Activated naive CD8-positive, alpha-beta T cell treated with anti-CD3 and anti-CD28 coated beads for 36 hours (primary cell): ENCODE data around the gene OCIAD1. TPM values are rescaled to one million over a fixed set of nuclear protein-coding genes. Genes with fewer than 3 reads are reported as not detected.

Experiments used
- DNase-seq: peaks from one replicate; pipeline ENCODE4 v3.0.0; 2021
- H3K27ac Mint-ChIP-seq: one replicate; pipeline ENCODE4 v1.8.0; 2022; ENCODE audit warnings: mild to moderate bottlenecking, moderate library complexity, mixed read lengths
- H3K27me3 Mint-ChIP-seq: one replicate; pipeline ENCODE4 v1.8.0; 2022; ENCODE audit warnings: mild to moderate bottlenecking, mixed read lengths
- H3K36me3 Mint-ChIP-seq: one replicate; pipeline ENCODE4 v1.8.0; 2021; ENCODE audit warnings: mild to moderate bottlenecking, mixed read lengths
- H3K4me1 Mint-ChIP-seq: one replicate; pipeline ENCODE4 v1.8.0; 2021; ENCODE audit warnings: mixed read lengths
- H3K4me3 Mint-ChIP-seq: one replicate; pipeline ENCODE4 v1.8.0; 2022; ENCODE audit warnings: mild to moderate bottlenecking, moderate library complexity, mixed read lengths
- H3K9me3 Mint-ChIP-seq: one replicate; pipeline ENCODE4 v1.8.0; 2022; ENCODE audit warnings: mixed read lengths
- total RNA-seq, 2 experiments: library from RNA; stranded (reverse); gene quantifications; one replicate each; pipeline ENCODE4 v1.2.3, GENCODE V29; 2021

The OCIAD1 gene
- total RNA-seq, 2 experiments from 2014 or later, result 116 to 122 TPM

DNA sequence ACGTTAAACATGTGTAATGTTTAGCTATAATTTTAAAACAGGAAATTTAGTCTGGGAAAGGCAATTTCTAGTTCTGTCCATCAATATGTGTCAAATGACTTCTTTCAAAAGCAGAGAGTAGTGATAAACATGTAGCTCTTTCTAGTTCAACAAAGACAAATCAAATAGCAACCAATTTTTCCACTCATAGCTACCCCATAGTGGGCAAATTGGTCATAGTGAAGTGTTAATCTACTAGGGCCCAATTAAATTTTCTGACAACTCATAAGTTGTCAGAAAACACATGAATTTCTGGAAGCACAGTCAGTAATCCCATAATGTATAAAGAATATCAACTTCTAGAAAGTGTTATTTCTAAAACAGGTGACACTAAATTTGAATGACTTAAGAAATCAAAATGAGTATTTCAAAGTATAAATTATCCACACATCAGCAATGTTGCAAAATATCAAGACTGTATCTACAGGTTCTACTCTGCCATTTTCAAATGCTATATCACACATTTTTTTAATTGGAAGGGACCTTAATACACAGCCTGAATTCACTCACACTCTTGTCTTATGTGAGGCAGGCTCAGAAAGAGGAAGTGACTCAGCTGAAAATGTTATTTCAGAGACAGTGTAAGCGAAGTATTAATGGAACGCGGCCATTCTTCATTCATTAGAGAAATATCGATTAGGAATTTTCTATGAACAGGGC is 68.0 kb downstream of the OCIAD1 start:
- Mint-ChIP-seq H3K27me3 (no peaks in the 10 kb centered on the region), H3K36me3 (peaks cover 57% of the 10 kb centered on the region)

DNA sequence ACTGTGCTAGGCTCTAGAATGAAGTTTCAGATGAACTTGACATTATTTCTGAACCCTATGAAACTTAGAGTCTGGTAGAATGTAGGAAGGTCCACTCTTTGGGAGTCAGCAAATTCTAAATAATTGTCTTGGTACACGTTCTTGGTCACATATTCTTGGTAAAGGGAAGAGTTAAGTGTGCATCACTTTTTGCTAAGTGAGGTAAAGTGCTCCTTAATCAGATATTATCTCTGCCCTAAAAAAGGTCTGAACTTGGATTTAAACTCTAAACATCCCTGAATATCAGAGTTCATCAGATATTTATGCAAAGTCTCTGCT is 68.5 kb downstream of the OCIAD1 start:
- Mint-ChIP-seq H3K9me3 (no peaks in the 10 kb centered on the region), H3K27me3 (no peaks in the 10 kb centered on the region), H3K4me1 (peaks cover 30% of the 10 kb centered on the region), H3K36me3 (peaks cover 54% of the 10 kb centered on the region), H3K4me3 (peak overlapping the region; percentile 23), H3K27ac (peak overlapping the region; percentile 60)
- DNase-seq, result no peak

More for the DNA sequence above, 68.0 kb downstream of the OCIAD1 start:
- Mint-ChIP-seq H3K4me3 (peak overlapping the region; percentile 23), H3K27ac (peak overlapping the region; percentile 60), H3K9me3 (no peaks in the 10 kb centered on the region), H3K4me1 (peaks cover 29% of the 10 kb centered on the region)
- no peak for DNase-seq

DNA sequence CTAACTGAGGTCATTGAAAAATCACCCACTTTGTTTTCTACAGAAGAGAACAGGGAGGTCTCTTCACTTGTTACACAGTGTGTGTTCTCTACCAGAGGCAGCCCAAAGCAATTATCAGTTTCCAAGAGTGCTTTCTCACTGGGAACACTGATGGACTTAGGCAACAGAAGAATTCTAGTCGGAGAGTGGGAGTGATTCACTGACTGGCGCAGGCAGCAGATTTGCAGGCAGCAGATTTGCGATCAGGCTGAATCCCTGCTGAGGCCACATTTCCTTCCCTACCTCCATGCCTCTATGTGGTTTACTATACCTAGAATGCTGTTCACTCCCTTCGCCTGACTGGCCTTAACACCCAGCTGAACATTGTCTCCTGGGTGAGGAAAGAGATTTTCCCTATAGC is 69.1 kb downstream of the OCIAD1 start:
- no peaks in the 10 kb centered on the region for H3K27me3 Mint-ChIP-seq
- peaks cover 59% of the 10 kb centered on the region for H3K36me3 Mint-ChIP-seq
- H3K9me3 Mint-ChIP-seq, result no peaks in the 10 kb centered on the region
- peak overlapping the region; percentile 18 for H3K4me3 Mint-ChIP-seq
- H3K4me1 Mint-ChIP-seq, result peaks cover 36% of the 10 kb centered on the region
- H3K27ac Mint-ChIP-seq, result peak overlapping the region; percentile 60
- DNase-seq, result no peak

DNA sequence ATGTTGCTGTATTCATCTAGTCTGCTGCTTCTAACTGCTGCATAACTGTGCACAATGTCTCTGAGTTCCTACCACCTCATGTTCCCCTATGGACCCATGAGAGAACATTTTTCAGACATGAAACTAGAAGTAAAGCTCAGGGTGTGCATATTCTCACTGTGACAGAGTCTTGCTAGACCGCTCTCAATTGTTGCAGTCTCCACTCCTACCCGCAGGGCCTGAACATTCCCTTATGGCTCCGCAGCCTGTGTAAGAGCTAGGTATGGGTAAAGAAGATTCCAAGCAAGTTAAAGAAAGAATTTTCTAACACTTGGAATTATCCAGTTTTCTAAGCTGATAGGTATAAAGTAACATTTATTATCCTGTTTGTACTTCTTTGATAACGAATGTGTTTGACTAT is 70.3 kb downstream of the OCIAD1 start:
- H3K9me3 Mint-ChIP-seq, result no peaks in the 10 kb centered on the region
- H3K4me3 Mint-ChIP-seq, result no peak overlapping the region
- no peak overlapping the region for H3K27ac Mint-ChIP-seq
- no peak for DNase-seq
- H3K36me3 Mint-ChIP-seq, result peaks cover 56% of the 10 kb centered on the region
- no peaks in the 10 kb centered on the region for H3K27me3 Mint-ChIP-seq
- peaks cover 46% of the 10 kb centered on the region for H3K4me1 Mint-ChIP-seq

DNA sequence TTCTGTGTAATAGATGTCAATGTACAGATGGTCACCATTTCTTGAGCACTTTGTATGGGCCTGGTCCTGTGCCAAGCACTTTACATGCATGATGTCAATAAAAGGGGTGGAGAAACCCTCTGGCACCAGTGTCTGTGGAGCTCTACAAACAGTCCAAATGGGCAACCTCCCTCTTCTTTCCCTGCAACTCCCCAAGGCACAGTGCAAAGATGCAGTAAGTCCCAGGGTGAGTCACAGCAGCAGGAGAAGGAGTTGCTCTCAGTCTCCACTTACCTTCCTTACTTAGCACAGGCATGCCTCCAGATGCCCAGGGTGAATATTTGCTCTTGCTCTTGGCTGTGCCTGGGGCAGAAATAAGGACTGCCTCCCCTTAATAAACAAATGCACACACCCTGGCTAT is 71.4 kb downstream of the OCIAD1 start:
- Mint-ChIP-seq H3K4me3 (no peak overlapping the region), H3K4me1 (peaks cover 53% of the 10 kb centered on the region), H3K27ac (no peak overlapping the region), H3K36me3 (peaks cover 47% of the 10 kb centered on the region), H3K27me3 (no peaks in the 10 kb centered on the region), H3K9me3 (no peaks in the 10 kb centered on the region)
- no peak for DNase-seq

DNA sequence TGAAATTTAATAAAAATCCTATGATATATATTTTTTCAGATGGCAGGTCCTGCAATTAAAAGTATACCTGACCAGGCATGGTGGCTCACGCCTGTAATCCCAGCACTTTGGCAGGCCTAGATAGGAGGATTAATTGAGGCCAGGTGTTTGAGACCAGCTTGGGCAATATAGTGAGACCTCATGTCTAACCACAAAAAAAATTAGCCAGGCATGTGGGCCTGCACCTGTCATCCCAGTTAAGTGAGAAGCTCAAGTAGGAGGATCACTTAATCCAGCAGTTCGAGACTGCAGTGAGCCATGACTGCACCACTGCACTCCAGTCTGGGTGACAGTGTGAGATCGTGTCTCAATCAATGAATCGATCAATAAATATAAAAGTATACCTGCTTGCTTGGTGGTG is 73.2 kb downstream of the OCIAD1 start:
- DNase-seq, result no peak
- Mint-ChIP-seq H3K4me3 (no peak overlapping the region), H3K9me3 (no peaks in the 10 kb centered on the region), H3K27me3 (no peaks in the 10 kb centered on the region), H3K36me3 (peaks cover 35% of the 10 kb centered on the region), H3K27ac (no peak overlapping the region), H3K4me1 (peaks cover 47% of the 10 kb centered on the region)

DNA sequence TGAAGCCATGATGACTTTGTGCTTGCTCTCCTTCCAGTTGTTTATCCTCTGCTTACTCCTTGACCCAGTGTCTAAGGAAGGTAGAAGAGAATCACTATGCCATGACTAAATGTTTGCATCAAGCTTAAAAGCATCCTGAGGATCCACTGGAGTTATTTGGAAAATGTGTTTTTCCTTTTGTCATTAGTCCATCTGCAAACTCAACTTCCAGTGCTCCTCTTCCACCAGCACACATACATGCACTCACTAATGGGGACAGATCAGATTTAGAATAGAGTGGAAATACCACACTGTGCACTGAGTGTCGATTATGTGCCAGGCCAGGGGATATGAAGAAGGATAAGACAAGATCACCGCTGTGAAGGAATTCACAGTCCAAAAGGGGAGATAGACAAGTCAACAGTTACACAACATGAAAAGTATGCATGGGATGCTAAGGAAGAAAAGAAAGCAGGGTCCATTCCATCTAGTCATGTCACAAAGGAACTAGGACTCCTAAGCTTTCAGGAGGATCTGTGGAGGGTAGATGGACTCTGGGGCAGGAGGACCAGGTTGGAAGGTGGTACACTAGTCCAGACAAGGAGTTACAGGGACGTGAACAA is 73.8 kb downstream of the OCIAD1 start:
- Mint-ChIP-seq H3K9me3 (no peaks in the 10 kb centered on the region), H3K27ac (peak overlapping the region; percentile 2), H3K27me3 (no peaks in the 10 kb centered on the region), H3K4me1 (peaks cover 44% of the 10 kb centered on the region), H3K36me3 (peaks cover 29% of the 10 kb centered on the region), H3K4me3 (peak overlapping the region; percentile 84)
- no peak for DNase-seq

DNA sequence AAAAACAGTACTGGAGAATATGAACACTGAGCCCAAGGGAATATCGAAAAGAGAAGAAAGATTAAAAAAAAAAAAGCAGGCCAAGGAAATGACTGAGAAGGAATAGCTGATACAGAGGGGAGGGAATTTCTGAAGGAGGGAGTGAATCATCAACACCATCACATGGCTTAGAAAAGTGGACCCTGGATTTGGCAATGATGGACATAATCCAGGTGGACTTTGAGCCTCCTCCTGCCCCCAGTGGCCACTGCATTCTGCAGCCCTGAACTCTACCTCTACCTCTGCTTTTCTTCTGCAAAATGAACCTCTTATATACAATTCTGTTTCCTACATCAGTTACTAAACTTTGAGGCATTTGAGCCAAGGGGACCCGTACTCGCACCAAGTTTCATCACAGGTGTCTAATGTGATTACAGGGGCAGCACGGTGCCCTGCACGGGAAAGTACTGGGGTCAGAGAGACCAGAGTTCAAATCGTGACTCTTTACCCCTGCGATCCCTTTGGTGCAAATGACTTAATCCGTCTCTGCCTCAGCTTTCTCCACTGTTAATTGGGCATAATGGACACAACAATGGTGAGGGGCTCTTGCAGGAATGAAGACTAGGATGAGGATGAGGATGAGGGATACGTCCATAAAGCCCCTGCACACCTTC is 74.6 kb downstream of the OCIAD1 start:
- peaks cover 25% of the 10 kb centered on the region for H3K36me3 Mint-ChIP-seq
- no peaks in the 10 kb centered on the region for H3K27me3 Mint-ChIP-seq
- peak overlapping the region; percentile 78 for H3K27ac Mint-ChIP-seq
- DNase-seq, result no peak
- H3K4me1 Mint-ChIP-seq, result peaks cover 45% of the 10 kb centered on the region
- H3K9me3 Mint-ChIP-seq, result no peaks in the 10 kb centered on the region
- H3K4me3 Mint-ChIP-seq, result peak overlapping the region; percentile 84

DNA sequence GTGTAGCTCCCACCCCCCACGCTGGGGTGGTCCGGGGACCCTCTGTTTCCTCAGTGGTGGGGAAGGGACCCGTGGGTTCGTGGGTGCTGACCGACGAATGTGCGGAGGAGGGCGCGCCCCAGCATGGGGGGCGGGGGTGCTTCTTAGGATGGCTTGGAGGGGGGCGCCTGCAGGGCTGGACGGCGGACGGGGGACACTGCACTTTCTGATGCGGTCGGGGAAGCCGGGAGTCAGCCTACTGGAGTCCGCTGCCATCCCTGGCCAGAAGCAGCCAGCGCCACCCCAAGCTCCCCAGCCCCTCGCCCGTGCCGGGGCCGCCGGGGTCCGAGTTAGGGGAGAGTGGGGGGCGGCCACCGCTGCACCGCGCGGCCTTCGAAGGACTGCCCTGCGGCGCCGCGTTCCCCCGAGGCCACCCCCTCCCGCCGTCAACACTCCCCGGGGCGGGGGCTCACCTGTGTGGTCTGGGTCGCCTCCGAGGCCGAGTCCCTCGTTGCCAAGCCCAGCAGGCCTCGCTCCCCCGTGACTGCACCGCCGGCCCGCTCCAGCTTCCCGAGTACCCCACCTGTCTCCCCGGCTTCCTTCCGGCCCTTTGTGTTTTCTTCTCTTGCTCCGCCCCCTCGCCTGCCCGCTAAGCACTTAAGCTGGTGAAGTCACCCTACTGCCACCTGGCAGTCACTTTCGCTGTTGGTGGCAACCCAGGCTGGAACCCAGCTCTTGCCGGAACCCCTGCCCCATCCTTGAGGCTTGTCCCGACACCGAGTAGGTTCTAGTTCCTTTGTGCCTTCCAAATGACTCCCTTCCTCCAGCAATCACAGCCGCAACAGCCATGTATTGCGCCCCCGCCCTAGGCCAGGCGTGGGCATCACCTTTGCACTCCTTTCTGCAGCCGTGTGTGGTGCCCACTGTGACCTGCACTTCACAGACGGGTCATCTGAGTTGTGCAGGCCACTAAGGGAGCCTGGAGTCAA is 75.6 kb downstream of the OCIAD1 start, which contains the start of gene OCIAD2:
TSS of gene OCIAD2 (minus strand) at position 569 of the 968 bp plus-strand sequence. CDS start 2,225 bp downstream, outside the sequence.
- Mint-ChIP-seq H3K36me3 (peaks cover 20% of the 10 kb centered on the region), H3K4me1 (peaks cover 40% of the 10 kb centered on the region), H3K27me3 (no peaks in the 10 kb centered on the region), H3K9me3 (no peaks in the 10 kb centered on the region), H3K27ac (peak within 1 kb of the TSS; percentile 91), H3K4me3 (peak within 1 kb of the TSS; percentile 85)
- peak; percentile 79 for DNase-seq

DNA sequence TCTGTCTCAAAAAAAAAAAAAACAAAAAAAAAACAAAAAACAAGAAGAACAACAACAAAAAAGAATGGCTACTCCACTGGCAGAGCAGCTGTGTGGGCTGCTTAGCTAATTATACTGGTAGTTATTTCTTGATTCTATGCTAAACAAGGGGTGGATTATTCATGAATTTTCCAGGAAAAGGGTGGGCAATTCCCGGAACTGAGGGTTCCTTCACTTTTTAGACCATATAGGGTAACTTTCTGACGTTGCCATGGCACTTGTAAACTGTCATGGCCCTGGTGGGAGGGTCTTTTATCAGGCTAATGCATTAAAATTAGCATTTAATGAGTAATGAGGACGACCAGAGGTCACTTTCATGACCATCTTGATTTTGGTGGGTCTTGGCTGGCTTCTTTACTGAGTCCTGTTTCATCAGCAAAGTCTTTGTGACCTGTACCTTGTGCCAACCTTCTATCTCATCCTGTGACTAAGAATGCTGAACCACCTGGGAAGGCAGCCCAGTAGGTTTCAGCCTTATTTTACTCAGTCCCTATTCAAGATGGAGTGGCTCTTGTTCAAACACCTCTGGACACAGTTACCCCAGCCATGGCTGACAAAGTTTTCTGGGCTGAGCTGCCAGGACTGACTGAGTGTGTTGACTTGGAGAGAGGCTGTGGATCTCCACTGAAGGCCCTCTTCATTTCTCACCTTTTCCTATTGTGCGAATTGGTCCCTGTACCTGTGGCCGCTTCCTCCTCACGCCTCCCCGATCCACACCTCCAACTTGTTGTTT is 77.0 kb downstream of the OCIAD1 start:
- DNase-seq, result no peak
- no peaks in the 10 kb centered on the region for H3K9me3 Mint-ChIP-seq
- peaks cover 38% of the 10 kb centered on the region for H3K4me1 Mint-ChIP-seq
- H3K27ac Mint-ChIP-seq, result no peak overlapping the region
- H3K4me3 Mint-ChIP-seq, result no peak overlapping the region
- peaks cover 12% of the 10 kb centered on the region for H3K36me3 Mint-ChIP-seq
- no peaks in the 10 kb centered on the region for H3K27me3 Mint-ChIP-seq

DNA sequence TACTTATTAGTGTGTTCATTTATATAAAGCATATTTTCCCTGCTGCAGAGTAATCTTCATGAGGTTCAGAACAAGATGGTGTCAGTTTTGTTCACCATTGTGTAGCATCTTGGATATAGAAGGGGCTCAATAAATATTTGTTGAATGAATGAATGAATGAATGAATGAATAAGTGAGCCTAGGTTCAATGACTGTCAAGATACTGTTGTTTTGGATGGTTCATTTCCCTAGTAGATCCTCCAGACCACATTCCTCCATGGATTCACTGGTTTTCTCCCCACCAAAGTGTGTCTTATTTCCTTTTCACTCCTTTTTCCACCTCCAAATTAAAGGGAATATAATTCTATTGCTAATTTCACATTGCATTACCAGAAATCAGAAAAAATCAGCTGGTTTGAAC is 77.8 kb downstream of the OCIAD1 start:
- H3K9me3 Mint-ChIP-seq, result no peaks in the 10 kb centered on the region
- H3K27me3 Mint-ChIP-seq, result no peaks in the 10 kb centered on the region
- H3K4me3 Mint-ChIP-seq, result no peak overlapping the region
- DNase-seq, result no peak
- no peak overlapping the region for H3K27ac Mint-ChIP-seq
- peaks cover 10% of the 10 kb centered on the region for H3K36me3 Mint-ChIP-seq
- H3K4me1 Mint-ChIP-seq, result peaks cover 35% of the 10 kb centered on the region

DNA sequence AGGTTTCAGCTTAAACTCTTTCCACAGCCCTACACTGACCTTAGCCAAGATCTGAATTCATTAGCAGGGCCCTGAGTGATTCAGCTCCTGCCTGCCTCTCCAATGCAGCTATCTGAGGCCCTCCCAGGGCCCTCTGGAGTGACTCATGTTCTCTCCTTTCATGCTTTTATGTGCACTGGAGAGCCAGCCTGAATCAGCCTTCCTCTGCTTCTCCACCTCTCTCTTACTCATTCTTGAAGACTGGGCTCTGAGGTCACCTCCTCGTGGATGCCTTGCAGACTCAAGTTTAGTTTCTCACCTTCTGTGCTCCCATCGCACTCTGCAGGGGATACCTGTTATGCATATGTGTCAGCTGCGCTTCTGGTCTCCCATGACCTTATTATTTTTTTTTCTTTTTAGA is 78.8 kb downstream of the OCIAD1 start:
- Mint-ChIP-seq H3K36me3 (peaks cover 6% of the 10 kb centered on the region), H3K27me3 (no peaks in the 10 kb centered on the region), H3K4me1 (peaks cover 31% of the 10 kb centered on the region), H3K27ac (no peak overlapping the region), H3K9me3 (no peaks in the 10 kb centered on the region), H3K4me3 (no peak overlapping the region)
- DNase-seq, result peak; percentile 68

DNA sequence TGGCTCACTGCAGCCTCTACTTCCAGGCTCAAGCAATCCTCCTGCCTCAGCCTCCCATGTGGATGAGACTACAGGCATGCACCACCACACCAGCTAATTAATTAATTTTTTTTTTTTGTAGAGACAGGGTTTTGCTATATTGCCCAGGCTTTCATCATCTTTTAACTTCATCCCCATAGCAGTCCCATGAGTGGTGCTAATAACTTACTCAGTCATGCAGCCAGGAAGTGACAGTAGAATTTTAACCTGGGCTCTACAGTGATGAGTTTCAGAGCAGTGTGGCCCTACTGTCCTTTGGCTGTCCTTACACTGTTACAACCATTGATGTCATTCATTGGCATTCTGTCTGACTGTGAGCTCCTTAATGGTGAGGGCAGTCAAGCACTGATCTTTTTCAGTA is 79.6 kb downstream of the OCIAD1 start:
- Mint-ChIP-seq H3K36me3 (no peaks in the 10 kb centered on the region), H3K27ac (no peak overlapping the region), H3K27me3 (no peaks in the 10 kb centered on the region), H3K4me3 (no peak overlapping the region), H3K4me1 (peaks cover 23% of the 10 kb centered on the region), H3K9me3 (no peaks in the 10 kb centered on the region)
- DNase-seq, result no peak
